A673 (cell line): Measurements from ENCODE around the gene ZNF638.

ENCODE experiments used
- EZH2 ChIP-seq: fragments of 200-600 bp; sonication (generic); IDR thresholded peaks from 2 replicates; pipeline ENCODE4 v1.6.1; 2017; ENCODE audit warnings: borderline replicate concordance, low read depth, mild to moderate bottlenecking, mixed read lengths, antibody characterized with exemption, low read length; ENCODE audit not compliant: poor library complexity, severe bottlenecking
- TF ChIP-seq, protein P1 (sequence below): fragments of 300-800, 200-600 bp; sonication (generic); conservative IDR thresholded peaks from 2 replicates; pipeline ENCODE4 v1.5.1; 2017; ENCODE audit warnings: low read depth, mild to moderate bottlenecking, antibody characterized with exemption, low read length, moderate library complexity, mixed read lengths

GRCh38 chr2:71426721-71427120 is 95.1 kb downstream of the ZNF638 start:
- TF ChIP-seq EZH2, result no peak
- TF ChIP-seq, protein P1, sequence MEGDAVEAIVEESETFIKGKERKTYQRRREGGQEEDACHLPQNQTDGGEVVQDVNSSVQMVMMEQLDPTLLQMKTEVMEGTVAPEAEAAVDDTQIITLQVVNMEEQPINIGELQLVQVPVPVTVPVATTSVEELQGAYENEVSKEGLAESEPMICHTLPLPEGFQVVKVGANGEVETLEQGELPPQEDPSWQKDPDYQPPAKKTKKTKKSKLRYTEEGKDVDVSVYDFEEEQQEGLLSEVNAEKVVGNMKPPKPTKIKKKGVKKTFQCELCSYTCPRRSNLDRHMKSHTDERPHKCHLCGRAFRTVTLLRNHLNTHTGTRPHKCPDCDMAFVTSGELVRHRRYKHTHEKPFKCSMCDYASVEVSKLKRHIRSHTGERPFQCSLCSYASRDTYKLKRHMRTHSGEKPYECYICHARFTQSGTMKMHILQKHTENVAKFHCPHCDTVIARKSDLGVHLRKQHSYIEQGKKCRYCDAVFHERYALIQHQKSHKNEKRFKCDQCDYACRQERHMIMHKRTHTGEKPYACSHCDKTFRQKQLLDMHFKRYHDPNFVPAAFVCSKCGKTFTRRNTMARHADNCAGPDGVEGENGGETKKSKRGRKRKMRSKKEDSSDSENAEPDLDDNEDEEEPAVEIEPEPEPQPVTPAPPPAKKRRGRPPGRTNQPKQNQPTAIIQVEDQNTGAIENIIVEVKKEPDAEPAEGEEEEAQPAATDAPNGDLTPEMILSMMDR, result no peak
